Neural cell (in vitro differentiated cells): Measurements from ENCODE around the gene KRTAP10-6.
"Not testable (repeated sequence)": the region's sequence is repeated elsewhere in the genome, so short reads cannot be mapped to it uniquely, and the experiment has no call there.

Experiments used
- EP300 ChIP-seq: fragments of 450-650 bp; conservative IDR thresholded peaks from 2 replicates; pipeline ENCODE4 v1.6.1; 2014; ENCODE audit warnings: antibody characterized with exemption, mild to moderate bottlenecking, moderate library complexity; ENCODE audit not compliant: poor library complexity, severe bottlenecking
- POLR2AphosphoS5 ChIP-seq: IDR thresholded peaks from 2 replicates; pipeline ENCODE4 v1.6.1; 2012
- SMC3 ChIP-seq: fragments of 450-650 bp; conservative IDR thresholded peaks from 2 replicates; pipeline ENCODE4 v1.6.1; 2014; ENCODE audit warnings: antibody characterized with exemption, mild to moderate bottlenecking, moderate library complexity; ENCODE audit not compliant: poor library complexity
- TF ChIP-seq, protein P1 (sequence below): fragments of 450-650 bp; IDR thresholded peaks from 2 replicates; pipeline ENCODE4 v1.5.1; 2014; ENCODE audit warnings: antibody characterized with exemption, mild to moderate bottlenecking, moderate library complexity; ENCODE audit not compliant: poor library complexity, severe bottlenecking

DNA sequence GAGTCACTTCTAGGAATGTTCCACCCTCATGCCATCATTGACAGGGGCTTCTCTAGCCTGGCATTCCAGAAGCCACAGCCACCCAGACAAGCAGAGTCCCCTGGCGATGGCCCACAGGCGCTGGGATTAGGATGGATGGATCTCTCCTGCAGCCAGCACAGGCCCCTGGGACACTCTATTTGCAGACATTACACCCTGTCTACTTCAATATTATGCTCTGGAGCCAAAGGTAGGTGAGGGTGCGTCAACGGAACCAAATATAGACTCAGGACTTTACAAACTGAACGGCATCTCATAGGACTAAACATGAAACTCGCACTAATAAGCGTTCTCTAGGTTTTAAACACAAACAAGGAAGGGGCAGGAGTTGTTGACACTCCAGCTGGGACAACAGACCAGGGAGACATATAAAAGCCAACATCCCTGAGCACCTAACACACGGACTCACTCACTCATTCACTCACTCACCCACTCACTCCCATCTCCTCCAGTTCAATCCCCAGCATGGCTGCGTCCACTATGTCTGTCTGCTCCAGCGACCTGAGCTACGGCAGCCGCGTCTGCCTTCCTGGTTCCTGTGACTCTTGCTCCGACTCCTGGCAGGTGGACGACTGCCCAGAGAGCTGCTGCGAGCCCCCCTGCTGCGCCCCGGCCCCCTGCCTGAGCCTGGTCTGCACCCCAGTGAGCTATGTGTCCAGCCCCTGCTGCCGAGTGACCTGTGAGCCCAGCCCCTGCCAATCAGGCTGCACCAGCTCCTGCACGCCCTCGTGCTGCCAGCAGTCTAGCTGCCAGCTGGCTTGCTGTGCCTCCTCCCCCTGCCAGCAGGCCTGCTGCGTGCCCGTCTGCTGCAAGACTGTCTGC lies 8.0 kb upstream of the KRTAP10-6 start, which contains the start of gene KRTAP10-7:
- TF ChIP-seq, protein P1, sequence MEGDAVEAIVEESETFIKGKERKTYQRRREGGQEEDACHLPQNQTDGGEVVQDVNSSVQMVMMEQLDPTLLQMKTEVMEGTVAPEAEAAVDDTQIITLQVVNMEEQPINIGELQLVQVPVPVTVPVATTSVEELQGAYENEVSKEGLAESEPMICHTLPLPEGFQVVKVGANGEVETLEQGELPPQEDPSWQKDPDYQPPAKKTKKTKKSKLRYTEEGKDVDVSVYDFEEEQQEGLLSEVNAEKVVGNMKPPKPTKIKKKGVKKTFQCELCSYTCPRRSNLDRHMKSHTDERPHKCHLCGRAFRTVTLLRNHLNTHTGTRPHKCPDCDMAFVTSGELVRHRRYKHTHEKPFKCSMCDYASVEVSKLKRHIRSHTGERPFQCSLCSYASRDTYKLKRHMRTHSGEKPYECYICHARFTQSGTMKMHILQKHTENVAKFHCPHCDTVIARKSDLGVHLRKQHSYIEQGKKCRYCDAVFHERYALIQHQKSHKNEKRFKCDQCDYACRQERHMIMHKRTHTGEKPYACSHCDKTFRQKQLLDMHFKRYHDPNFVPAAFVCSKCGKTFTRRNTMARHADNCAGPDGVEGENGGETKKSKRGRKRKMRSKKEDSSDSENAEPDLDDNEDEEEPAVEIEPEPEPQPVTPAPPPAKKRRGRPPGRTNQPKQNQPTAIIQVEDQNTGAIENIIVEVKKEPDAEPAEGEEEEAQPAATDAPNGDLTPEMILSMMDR: not testable (repeated sequence)
- not testable (repeated sequence) for TF ChIP-seq EP300, SMC3, POLR2AphosphoS5
